DMS53 treated with DMSO at 0.1 percent for 48 hours (cell line): ENCODE data around the gene GGT6.

ENCODE experiments used
- DNase-seq: peaks from one replicate; lab custom pipeline; 2025; ENCODE audit not compliant: unreplicated experiment; lab: John Stamatoyannopoulos, UW

The GGT6 gene

GRCh38 chr17:4576729-4577322 is 16.4 kb upstream of the GGT6 start:
- no peak for DNase-seq

DNA sequence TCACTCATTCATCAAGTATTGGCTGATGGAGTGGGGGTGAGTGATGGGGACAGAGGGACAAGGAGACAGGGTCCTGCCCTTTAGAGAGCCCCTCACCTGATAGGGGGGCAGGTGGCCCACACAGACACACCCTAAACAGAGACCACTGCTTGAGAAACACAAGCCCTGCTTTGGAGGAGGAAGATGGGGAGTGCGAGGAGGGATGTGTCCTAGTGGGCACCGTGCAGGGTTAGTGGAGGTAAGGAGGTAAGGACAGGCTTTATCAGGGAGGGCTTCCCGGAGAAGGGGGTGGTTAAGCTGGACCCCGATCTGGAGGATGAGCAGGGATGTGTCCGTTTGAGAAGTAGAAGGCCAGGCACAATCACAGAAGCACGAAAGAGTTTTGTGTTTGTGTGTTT is 15.8 kb upstream of the GGT6 start:
- no peak for DNase-seq

DNA sequence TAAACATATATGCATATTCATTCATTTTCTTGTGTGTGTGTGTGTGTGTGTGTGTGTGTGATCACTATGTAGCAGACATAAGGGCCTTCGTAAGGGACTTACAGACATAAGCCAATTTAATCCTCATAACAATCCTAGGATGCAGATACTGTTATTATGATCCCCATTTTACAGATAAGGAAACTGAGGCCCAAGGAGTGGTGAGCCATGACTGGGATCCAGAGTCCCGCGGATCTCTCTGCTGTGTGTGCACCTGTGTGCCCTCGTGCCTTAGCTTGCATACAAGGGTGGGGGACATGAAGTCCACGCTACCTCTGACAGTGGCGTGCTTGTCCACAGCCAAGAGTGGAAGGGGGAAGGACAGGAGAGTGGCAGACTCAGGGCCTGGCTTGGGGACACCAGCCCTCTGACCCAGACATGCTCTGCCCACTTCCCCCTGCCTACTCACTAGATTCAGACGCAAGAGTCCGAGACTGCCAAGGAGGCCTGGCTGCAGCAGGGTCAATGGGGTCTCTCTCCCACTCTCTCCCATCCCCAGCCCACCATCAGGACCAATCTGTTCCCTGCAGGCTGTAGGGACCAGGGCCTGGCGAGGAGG is 14.2 kb upstream of the GGT6 start:
- no peak for DNase-seq

DNA sequence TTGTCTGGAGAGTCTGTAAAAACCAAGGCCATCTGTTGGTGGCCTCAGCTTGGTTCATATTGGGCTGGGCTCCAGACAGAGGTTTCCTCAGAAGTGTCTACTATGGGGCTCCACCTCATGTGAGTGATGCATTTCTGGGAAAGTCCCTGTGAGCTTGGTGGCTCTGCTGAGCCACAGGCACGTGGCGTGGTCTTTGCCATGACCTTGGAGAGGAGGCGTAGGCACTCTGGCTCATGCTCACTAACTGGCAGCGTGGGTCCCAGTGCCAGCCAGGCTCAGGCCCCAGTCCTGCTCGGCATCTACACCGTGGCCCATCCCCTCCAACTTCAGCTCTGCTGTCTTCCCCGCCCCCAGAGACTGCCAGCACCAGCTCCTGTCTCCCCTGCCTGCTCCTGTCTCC is 13.3 kb upstream of the GGT6 start:
- DNase-seq: no peak

DNA sequence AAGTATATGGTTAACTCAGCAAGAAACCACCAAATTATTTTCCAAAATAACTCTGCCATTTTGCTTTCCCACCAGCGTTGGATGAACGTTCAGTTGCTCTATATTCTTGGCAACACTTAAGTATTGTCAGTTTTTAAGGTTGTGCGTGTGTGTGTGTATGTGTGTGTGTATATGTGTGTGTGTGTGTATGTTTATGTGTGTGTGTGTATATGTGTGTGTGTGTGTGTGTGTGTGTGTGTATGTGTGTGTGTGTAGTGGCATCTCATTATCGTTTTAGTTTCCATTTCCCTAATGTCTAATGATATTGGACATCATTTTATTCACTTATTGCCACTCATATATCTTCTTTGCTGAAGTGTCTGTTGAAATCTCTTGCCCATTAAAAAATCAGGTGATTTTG is 12.7 kb upstream of the GGT6 start:
- DNase-seq: no peak

GRCh38 chr17:4572131-4572530 is 11.8 kb upstream of the GGT6 start:
- DNase-seq: no peak

GRCh38 chr17:4569591-4569990 is 9.2 kb upstream of the GGT6 start:
- no peak for DNase-seq

DNA sequence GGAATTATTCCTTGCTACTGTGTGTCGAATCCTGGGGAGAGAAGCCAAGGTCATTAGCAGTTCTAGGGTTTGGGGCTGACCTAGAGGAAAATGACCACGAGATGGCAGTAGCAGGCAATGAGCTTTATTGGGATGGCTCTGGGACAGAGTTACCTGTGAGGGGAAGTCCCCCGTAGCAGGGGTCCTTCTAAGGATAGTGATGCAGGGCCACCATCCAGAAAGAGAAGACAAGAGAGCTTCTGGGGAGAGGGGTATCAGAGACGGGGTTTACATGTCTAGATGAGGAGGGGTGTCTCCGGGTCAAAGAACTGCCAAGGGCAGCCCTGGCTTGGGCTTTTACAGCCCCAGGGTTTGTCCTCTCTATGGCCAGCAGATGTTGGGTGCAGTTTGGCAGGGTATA is 6.4 kb upstream of the GGT6 start:
- DNase-seq: peak; percentile 31

DNA sequence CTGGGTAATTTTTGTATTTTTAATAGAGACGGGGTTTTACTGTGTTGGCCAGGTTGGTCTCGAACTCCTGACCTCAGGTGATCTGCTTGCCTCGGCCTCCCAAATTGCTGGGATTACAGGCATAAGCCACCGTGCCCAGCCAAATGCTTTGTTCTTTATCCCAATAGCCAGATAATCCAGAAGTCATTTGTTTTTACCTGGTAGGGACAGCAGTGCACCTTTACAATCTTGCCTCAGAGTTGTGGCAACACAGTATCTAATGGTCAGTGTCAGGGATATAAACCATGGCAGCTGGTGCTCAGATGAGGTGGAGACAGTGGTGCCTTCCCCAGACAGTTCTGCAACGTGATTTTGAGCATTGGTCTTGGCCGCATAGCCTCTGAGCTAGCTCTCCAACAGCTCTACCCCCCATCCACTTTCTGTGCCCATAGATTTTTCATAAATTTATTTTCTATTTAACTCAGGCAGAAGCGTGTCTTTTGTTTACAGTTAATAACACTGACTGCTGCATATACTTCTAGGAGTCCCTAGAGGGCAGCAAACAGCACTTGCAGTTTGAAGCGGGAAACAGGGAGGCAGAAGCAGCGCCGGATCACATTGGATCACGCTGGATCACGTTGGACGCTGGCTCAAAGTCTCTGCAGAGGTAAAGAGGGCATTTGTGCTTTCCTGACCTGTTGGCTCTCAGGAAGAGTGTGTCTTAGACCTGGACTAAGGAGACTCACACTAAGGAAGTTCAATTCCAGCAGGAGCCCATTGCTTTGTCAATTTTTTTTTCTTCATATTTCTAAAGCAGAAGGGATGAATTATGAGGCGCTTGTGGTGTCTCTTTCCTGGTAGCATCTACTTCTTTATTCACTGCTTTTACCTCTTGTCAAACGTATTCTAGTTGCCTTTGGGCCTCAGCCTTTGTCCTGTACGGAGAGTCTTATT is 5.1 kb upstream of the GGT6 start:
- peak; percentile 78 for DNase-seq

DNA sequence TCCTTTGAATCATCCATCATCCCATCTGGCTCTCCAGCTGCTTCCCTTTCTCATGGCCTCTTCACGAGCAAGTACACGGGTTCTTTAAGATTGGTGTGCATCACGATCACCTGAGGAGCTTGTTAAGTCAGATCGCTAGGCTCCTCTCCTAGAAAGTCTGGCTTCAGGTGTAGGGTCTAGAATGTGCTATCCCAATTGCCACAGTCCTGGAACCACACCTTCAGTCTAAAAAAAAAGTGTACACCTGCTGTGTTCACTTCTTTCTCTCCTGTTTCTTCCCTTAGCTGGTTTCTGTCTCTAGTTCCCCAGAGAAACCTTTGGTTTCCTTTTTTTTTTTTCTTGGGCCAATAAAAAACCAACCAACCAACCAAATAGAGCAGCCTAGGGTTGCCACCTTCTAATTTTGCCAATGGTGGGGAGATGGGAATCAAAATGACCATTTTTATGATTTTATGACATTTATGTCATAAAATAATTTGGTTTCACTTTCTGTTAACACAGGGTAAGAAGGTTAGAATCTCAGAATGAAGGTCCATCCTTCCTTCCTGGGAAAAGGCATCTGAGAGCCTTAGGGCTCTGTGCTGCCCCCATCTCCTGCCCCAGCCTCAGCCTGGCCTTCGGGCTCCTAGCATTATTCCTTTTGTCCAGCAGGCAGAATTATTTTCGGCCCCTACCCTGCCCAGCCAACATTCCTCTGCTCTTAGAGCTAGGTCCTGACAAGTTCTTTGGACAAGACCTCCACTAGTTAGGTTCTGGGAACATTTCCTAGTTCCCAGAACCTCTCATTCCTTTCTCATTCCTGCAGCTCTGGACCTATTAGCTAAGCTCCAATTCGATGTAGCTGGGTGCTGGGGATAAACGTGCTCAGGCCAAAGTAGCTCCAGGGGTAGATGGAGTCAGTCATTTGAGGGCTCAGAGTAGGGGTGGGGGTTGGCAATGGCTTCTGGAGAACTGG is 1.9 kb upstream of the GGT6 start:
- no peak for DNase-seq

DNA sequence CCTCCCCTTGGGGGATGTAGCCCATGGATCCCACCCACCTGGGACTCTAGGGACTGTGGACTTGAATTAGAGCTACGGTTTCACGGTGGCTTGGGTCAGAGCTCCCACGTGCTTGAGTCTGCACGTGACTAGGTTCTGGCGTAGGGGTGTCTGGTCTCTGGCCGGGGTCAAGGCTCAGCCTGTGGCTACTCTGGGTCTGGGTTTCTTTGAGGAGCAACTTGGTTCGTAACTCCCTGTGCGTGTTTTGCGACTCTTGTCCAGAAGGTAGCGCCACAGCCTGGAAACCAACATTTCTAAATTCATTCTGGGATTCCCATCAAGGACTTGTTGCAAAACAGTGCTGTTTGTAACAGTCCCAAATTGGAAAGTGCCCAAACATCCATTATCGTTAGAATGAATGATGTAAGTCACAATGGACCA is 470 bp upstream of the GGT6 start:
- DNase-seq: no peak

GRCh38 chr17:4559966-4560365 is 411 bp downstream of the GGT6 start:
- DNase-seq: no peak

GRCh38 chr17:4559139-4559791 is 1.1 kb downstream of the GGT6 start:
- no peak for DNase-seq

GRCh38 chr17:4558347-4558971 is 1.9 kb downstream of the GGT6 start:
- no peak for DNase-seq

- no peak for DNase-seq
Observed at GRCh38 chr17:4557626-4558346, 2.6 kb downstream of the GGT6 start.

GRCh38 chr17:4556996-4557395 is 3.4 kb downstream of the GGT6 start:
- DNase-seq: no peak

DNA sequence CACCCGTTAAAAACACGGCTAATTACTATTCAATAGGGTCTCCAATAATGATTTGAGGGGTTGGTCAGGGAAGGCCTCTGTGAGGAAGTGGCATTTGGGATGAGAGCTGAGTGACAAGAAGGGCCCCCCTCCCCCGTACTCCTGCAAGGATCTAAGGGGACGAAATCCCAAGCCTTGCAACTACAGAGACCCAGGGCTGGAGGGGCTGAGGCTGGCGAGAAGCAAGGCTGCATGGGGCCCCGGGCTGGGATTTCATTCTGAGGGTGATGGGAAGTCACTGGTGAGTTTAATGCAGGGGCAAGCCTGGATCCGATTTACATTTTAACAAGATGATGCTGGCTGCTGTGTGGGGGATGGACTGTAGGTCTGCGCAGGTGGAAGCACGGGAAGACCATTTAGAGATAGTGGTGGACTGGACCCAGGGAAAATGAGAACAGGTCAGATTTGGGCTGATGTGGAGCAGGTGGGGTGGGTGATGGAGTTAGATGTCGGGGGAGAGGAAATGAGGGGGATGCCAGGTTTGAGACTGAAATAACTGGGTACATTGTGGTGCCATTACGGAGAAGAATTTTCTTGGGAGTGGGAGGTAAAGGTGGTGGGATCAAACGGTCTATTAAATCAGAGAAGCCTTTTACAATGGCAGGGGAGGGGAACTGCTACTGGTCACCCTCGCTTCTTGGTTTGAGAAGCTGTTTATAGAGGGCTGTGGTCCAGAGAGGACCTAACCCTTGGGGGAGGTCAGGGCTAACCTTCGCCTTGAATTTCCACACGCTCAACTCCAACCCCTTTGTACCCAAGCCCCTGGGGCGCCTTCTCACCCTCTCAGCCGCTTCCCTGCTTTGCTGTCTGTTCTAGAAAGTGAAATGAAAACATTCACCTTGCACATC is 4.3 kb downstream of the GGT6 start:
- DNase-seq: no peak

GRCh38 chr17:4554997-4555799 is 5.2 kb downstream of the GGT6 start, which contains the start of gene MYBBP1A:
Gene MYBBP1A (minus strand): TSS chr17:4555384. CDS start chr17:4555324, 60 bp downstream.
- peak; percentile 84 for DNase-seq
